Pancreas (tissue), 10 donors: Measurements from ENCODE around the gene KRTAP10-4. TPM values are rescaled to one million over a fixed set of nuclear protein-coding genes. Genes with fewer than 3 reads are reported as not detected.
A peak's percentile ranks its signal among the peaks of the same experiment; 100 is the strongest.
"Not testable (repeated sequence)": the region's sequence is repeated elsewhere in the genome, so short reads cannot be mapped to it uniquely, and the experiment has no call there.

ENCODE experiments used
- ATAC-seq, 4 donors: fragments of 200-7000 bp; cut with Tn5 transposase; one replicate each; pipeline versions ENCODE4 v1.8.0 to v1.9.1; 2020; ENCODE audit warnings: mild to moderate bottlenecking in 4 of 4, moderate library complexity in 4 of 4
- DNase-seq, 6 donors: peaks; one replicate each; pipeline ENCODE4 v3.0.0-alpha.2; 2020
- FAIRE-seq: peaks from 2 replicates; lab custom pipeline; 2012; peaks lifted over from hg19 to GRCh38; lab: Jason Lieb, UNC
- H3K27ac ChIP-seq, 4 donors: fragments of 200-600 bp; sonication (generic); 1 replicate in 3 of 4; 2 replicates in 1 of 4; pipeline versions ENCODE4 v1.5.0 to v1.8.0; 2020
- H3K27me3 ChIP-seq, 4 donors: fragments of 200-600 bp; one replicate each; pipeline ENCODE4 v1.8.0; 2021
- H3K36me3 ChIP-seq, 3 donors: fragments of 200-600 bp; sonication (generic) in 1 of 3; one replicate each; pipeline versions ENCODE4 v1.5.0 to v1.8.0; 2020 to 2021
- H3K4me1 ChIP-seq, 3 donors: fragments of 200-600 bp; one replicate each; pipeline ENCODE4 v1.8.0; 2021
- H3K4me3 ChIP-seq, 4 donors: fragments of 200-600 bp; sonication (generic) in 2 of 4; one replicate each; pipeline versions ENCODE4 v1.5.0 to v1.8.0; 2020 to 2021
- H3K9me3 ChIP-seq, 4 donors: fragments of 200-600 bp; one replicate each; pipeline ENCODE4 v1.8.0; 2021
- CTCF ChIP-seq, 4 donors: fragments of 200-600 bp; sonication (generic) in 3 of 4; IDR thresholded peaks; one replicate each; pipeline versions ENCODE4 v1.5.0 to v1.8.0; 2021; ENCODE audit warnings: antibody characterized with exemption in 4 of 4
- WGBS, 2 donors: extraction: QIAGEN DNeasy Blood & Tissue Kit; methylation state at CpG; one replicate each; pipeline ENCODE4 v1.1.7; 2013; 5-methylcytosine and 5-hydroxymethylcytosine counted together
- intact Hi-C, 3 donors: fragments of 100-400 bp; cut with DNase I; formaldehyde crosslinking; loops; one replicate each; pipeline versions ENCODE4 v1.11.1 to v1.14.2; 2022
- polyA plus RNA-seq, 2 donors: library from polyadenylated mRNA; stranded (reverse); fragments of 200-250 nt; gene quantifications; one replicate each; pipeline ENCODE4 v1.2.3, GENCODE V29; 2013
- total RNA-seq, 6 donors: library from RNA; stranded (reverse); fragmentation: NEBNext Ultra II Directional in 4 of 6; extraction: Animal tissue kit (Norgen Biotek cat#: 25700) in 4 of 6; gene quantifications; one replicate each; pipeline versions ENCODE4 v1.2.1 to v1.2.4, GENCODE V29; 2021 to 2023
- donor health status: healthy with polysubstance abuse.
- donor health status: DM: no; HTN: no; CAD: no; lungs with moderate emphysema.
- donor health status: DM: no; HTN: no; CAD: no.
- donor health status: control.
- donor health status: control.
- donor health status: Bipolar disorder and iron deficiency.
- donor health status: DM: yes; HTN: yes; CAD: no.
- donor health status: DM: no; HTN: no; CAD: no.
- donor health status: DM: no; HTN: no; CAD: no.
- donor health status: DM: yes; HTN: yes; CAD: no.

KRTAP10-4 gene
- total and polyA plus RNA-seq, 8 donors = not detected

- intact Hi-C loops = no loop called here
- ATAC-seq (no peak), FAIRE-seq (no peak), DNase-seq (no peak)
- Histone ChIP-seq H3K36me3 (no peaks in the 10 kb centered on the region), H3K4me1 (no peaks in the 10 kb centered on the region), H3K27me3 (no peaks in the 10 kb centered on the region), H3K27ac (no peak overlapping the region), H3K4me3 (no peak overlapping the region), H3K9me3 (no peaks in the 10 kb centered on the region)
- TF ChIP-seq CTCF (IDR thresholded peaks at IDR 0.05) = no peak
- WGBS, 2 donors = 60 to 66% methylated on average over 25 of the region's 25 CpGs
These were observed 23.9 kb upstream of the KRTAP10-4 start for GRCh38 chr21:44549525-44550211.

GRCh38 chr21:44550285-44550684 lies 23.2 kb upstream of the KRTAP10-4 start:
- H3K9me3 ChIP-seq, H3K27me3 ChIP-seq, intact Hi-C loops, ATAC-seq, FAIRE-seq, H3K36me3 ChIP-seq, H3K4me1 ChIP-seq, H3K27ac ChIP-seq, H3K4me3 ChIP-seq: not testable (repeated sequence)
- 47 to 58% methylated on average over 15 to 17 of the region's 17 CpGs for WGBS, 2 donors
- peak in 1 of 6 donors; percentile 69 for DNase-seq

- peaks cover 0 to 7% (median 0%) of the 10 kb centered on the region in 4 donors for H3K27me3 ChIP-seq
- FAIRE-seq = no peak
- H3K36me3 ChIP-seq = no peaks in the 10 kb centered on the region
- no peaks in the 10 kb centered on the region for H3K9me3 ChIP-seq
- no peak for DNase-seq
- WGBS, 2 donors = 41 to 63% methylated on average over 10 of the region's 10 CpGs
- no peaks in the 10 kb centered on the region for H3K4me1 ChIP-seq
- no peak for TF ChIP-seq CTCF (IDR thresholded peaks at IDR 0.05)
- no peak overlapping the region for H3K27ac ChIP-seq
- H3K4me3 ChIP-seq = no peak overlapping the region
- intact Hi-C loops = no loop called here
- no peak for ATAC-seq
These were observed 22.7 kb upstream of the KRTAP10-4 start for GRCh38 chr21:44550807-44551206.

- H3K9me3 ChIP-seq = no peaks in the 10 kb centered on the region
- H3K27me3 ChIP-seq = peaks cover 0 to 12% (median 0%) of the 10 kb centered on the region in 4 donors
- no peak for FAIRE-seq
- no peak for ATAC-seq
- H3K27ac ChIP-seq = no peak within 1 kb of the TSS
- intact Hi-C loops = no loop called here
- 37 to 40% methylated on average over 14 to 17 of the region's 17 CpGs for WGBS, 2 donors
- TF ChIP-seq CTCF (IDR thresholded peaks at IDR 0.05) = no peak
- no peak for DNase-seq
- no peaks in the 10 kb centered on the region for H3K36me3 ChIP-seq
- no peaks in the 10 kb centered on the region for H3K4me1 ChIP-seq
- H3K4me3 ChIP-seq = no peak within 1 kb of the TSS
These were observed 22.1 kb upstream of the KRTAP10-4 start, which contains the start of gene KRTAP10-2 for GRCh38 chr21:44551340-44551961. KRTAP10-2 (minus strand) TSS chr21:44551505; CDS start chr21:44551458, 47 bp downstream.

GRCh38 chr21:44552136-44552535 lies 21.4 kb upstream of the KRTAP10-4 start:
- no peaks in the 10 kb centered on the region for H3K4me1 ChIP-seq
- H3K4me3 ChIP-seq = no peak overlapping the region
- intact Hi-C loops = no loop called here
- no peaks in the 10 kb centered on the region for H3K9me3 ChIP-seq
- FAIRE-seq (no peak), DNase-seq (no peak), ATAC-seq (no peak)
- no peak for TF ChIP-seq CTCF (IDR thresholded peaks at IDR 0.05)
- peaks cover 0 to 15% (median 0%) of the 10 kb centered on the region in 4 donors for H3K27me3 ChIP-seq
- no peak overlapping the region for H3K27ac ChIP-seq
- H3K36me3 ChIP-seq = no peaks in the 10 kb centered on the region
- 80 to 86% methylated on average over 6 of the region's 6 CpGs for WGBS, 2 donors
